Posterior cingulate gyrus (tissue), 11 donors: ENCODE data around the gene MATR3.

ENCODE experiments used
- DNase-seq, 10 donors: peaks; one replicate each; pipeline versions ENCODE4 v3.0.0 to v3.0.0-alpha.2; 2020 to 2021; ENCODE audit warnings: mixed read lengths in 3 of 10
- intact Hi-C: fragments of 100-400 bp; cut with DNase I; formaldehyde crosslinking; loops from one replicate; pipeline ENCODE4 v1.15.1; 2023

The MATR3 gene

GRCh38 chr5:139271201-139272027 is 22.1 kb upstream of the MATR3 start:
- DNase-seq, result no peak
- intact Hi-C loops, result loop anchor here (5.0 kb wide), 1 partner anchor 71 kb away; the partner anchor contains the start of gene PAIP2

GRCh38 chr5:139272471-139273321 is 20.8 kb upstream of the MATR3 start:
- peak in 2 of 10 donors; percentile 27 to 77 for DNase-seq
- intact Hi-C loops, result loop anchor here (5.0 kb wide), 1 partner anchor 70 kb away; the partner anchor contains the start of gene PAIP2

DNA sequence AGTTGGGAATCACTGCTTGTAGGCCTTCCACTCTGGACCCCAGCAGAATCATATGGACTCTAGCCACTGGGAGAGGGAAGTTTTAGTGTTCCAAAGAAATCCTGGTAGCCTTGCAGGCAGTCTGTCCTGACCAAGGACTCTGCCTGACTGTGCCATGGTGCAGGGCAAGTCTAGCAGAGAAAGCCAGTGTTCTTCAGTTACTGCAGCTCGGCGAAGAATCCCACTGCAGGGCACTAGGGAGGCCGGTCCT is 20.3 kb upstream of the MATR3 start:
- no peak for DNase-seq
- intact Hi-C loops, result loop anchor here (5.0 kb wide), 1 partner anchor 69 kb away; the partner anchor contains the start of gene PAIP2

GRCh38 chr5:139273572-139274289 is 19.8 kb upstream of the MATR3 start:
- intact Hi-C loops, result loop anchor here (5.0 kb wide), 1 partner anchor 69 kb away; the partner anchor contains the start of gene PAIP2
- DNase-seq, result peak; percentile 56 to 97 (median 76)

GRCh38 chr5:139275536-139275935 is 18.0 kb upstream of the MATR3 start:
- DNase-seq, result no peak
- intact Hi-C loops, result no loop called here

DNA sequence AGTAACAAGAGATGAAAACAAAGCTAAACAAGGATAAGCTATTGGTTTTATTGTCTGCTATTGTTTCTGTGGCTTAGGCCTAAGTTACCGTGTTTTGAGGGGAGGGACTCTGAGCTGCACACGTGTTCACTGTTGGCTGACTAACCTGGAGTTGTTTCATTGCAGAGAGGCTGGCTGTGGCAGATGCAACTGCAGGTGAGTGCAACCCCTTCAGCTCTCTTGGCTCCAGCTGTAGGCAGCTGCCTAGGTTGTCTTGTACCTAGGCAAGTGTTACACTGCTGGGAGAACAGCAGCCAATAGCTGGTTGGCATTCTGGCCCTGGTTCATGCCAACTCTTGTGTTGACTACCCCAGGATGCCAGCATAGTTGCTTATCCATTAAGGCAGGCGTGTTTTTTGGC is 17.6 kb upstream of the MATR3 start:
- intact Hi-C loops, result no loop called here
- DNase-seq, result peak in 1 of 10 donors; percentile 20

DNA sequence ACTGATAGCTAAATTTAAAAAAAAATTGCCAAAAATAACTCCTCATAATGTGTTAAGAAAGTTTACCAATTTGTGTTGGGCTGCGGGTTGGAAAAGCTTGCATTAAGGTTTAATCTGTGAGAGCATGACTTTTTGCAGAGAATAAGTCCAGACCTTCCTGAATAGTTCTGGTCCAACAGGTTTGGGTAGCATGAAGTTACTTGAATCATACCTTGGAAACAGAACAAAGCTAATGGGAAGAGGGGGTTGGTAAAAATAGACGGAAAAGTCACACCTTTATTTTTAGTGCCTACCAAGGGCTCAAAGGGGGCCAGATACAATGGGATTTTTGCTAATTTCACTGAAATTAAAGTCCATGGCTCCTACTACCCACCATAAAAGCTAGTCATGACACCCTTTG is 17.1 kb upstream of the MATR3 start:
- DNase-seq, result no peak

GRCh38 chr5:139277171-139277570 is 16.4 kb upstream of the MATR3 start:
- peak in 1 of 10 donors; percentile 74 for DNase-seq
- intact Hi-C loops, result no loop called here

More for the DNA sequence above, 17.1 kb upstream of the MATR3 start:
- intact Hi-C loops, result no loop called here

- intact Hi-C loops, result no loop called here
- no peak for DNase-seq
Observed at GRCh38 chr5:139278540-139279274, 14.8 kb upstream of the MATR3 start.

GRCh38 chr5:139282197-139282557 is 11.4 kb upstream of the MATR3 start:
- no peak for DNase-seq
- intact Hi-C loops, result no loop called here

- no peak for DNase-seq
- intact Hi-C loops, result no loop called here
Observed at GRCh38 chr5:139283252-139284166, 10.0 kb upstream of the MATR3 start.

DNA sequence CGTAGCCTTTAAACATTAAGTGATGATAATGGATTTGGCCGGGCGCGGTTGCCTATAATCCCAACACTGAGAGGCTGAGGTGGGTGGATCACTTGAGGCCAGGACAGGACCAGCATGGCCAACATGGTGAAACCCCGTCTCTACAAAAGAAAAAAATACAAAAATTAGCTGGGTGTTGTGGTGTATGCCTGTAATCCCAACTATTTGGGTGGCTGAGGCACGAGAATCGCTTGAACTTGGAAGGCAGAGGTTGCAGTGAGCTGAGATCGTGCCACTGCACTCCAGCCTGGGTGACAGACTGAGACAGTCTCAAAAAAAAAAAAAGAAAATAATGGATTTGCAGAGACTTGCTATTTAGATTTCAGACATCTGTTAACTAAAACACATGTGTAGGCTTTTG is 9.2 kb upstream of the MATR3 start:
- DNase-seq, result no peak
- intact Hi-C loops, result no loop called here

DNA sequence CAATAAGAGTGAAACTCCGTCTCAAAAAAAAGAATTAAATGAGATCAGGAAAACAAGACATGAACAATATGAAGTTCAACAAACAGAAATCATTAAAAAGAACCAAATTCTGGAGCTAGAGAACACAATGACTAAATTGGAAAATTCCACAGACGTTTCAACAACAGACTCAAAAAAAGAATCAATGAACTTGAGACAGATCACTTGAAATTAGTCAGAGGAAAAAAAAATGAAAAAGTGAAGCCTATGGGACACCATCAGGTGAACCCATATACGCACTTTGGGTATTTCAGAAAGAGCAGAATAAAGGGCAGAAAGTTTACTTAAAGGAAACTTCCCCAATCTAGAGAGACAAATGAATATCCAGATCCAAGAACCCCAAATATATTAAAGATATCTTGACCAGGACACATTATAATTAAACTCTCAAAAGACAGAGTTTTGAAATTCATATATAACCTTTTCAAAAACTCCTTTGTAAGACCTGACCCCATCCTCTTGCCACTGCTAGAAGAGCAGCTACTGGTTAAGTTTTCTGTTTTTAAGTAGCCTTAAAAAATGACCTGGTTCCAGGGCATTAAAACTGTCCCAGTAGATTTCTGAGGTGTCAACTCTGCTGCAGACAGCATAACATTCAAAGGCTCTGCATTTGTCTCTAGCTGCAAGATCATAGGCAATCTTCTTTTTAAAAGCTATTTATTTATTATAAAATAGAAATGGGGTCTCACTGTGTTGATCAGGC is 7.7 kb upstream of the MATR3 start:
- no peak for DNase-seq
- intact Hi-C loops, result no loop called here

DNA sequence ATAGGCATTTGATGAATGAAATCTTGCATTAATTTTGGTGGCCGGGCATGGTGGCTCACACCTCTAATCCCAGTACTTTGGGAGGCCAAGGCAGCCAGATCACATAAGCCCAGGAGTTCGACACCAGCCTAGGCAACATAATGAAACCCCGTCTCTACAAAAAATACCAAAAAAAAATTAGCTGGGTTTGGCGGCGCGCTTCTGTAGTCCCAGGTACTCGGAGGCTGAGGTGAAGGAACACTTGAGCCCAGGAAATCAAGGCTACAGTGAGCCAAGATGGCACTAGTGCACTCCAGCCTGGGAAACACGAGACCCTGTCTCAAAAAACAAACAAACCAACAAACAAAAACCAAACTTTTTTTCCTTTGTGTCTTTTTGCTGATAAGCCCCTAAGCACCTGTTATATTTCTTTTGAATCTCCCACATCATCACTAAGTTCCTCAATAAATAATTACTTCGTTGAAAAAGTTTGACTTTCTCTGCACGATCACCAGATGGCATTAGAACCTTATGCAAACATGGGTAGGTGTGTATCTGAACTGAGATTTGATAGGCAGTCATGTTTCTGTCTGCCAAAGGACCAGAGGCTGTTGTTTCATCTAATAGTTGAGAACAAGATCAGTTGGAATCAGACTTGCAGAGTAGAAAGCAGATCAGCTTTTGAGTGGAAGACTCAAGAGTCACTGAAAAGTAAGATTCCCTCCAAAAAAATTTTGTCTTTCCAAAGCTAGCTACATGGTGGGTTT is 5.5 kb upstream of the MATR3 start:
- intact Hi-C loops, result no loop called here

DNA sequence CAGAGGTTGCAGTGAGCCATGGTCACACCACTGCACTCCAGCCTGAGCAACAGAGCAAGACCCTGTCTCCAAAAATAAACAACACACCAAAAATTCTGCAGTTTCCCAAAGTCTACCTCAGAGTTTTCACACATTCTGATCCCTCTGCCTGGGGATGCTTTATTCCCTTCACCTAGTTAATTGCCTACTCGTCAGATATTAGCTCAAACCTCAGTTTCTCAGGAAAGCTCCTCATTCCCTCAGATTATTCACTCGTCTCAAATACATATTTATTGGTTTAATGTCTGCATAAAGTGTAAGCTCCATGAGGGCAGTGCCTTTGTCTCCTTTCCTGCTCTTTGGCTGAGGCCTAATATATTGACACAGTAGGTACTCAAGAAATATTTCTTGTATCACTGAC is 2.5 kb upstream of the MATR3 start:
- intact Hi-C loops, result no loop called here
- DNase-seq, result no peak

More for the DNA sequence above, 5.5 kb upstream of the MATR3 start:
- no peak for DNase-seq

GRCh38 chr5:139293202-139293506 is 386 bp upstream of the MATR3 start:
- intact Hi-C loops, result no loop called here
- no peak for DNase-seq

- peak; percentile 61 to 96 (median 75) for DNase-seq
- intact Hi-C loops, result loop anchor here (2.0 kb wide), 1 partner anchor 46 kb away; the partner anchor contains the start of gene PAIP2
Observed at GRCh38 chr5:139294374-139295165, 1.0 kb downstream of the MATR3 start.
